Epithelial cell of proximal tubule (primary cell): ENCODE measurements around the gene TFDP3. TPM values are rescaled to one million over a fixed set of nuclear protein-coding genes. Genes with fewer than 3 reads are reported as not detected.

ENCODE experiments used
- DNase-seq: peaks from one replicate; pipeline ENCODE4 v3.0.0-alpha.2; 2011; ENCODE audit warnings: low read depth
- H3K4me3 ChIP-seq: 2 replicates; pipeline ENCODE4 v1.5.1; 2011; ENCODE audit warnings: low read depth, mild to moderate bottlenecking, low read length
- CTCF ChIP-seq: conservative IDR thresholded peaks from 2 replicates; pipeline ENCODE4 v1.5.1; 2012; ENCODE audit warnings: low read depth, mild to moderate bottlenecking, low read length
- total RNA-seq: library from RNA; depleted of rRNA; stranded (reverse); fragments of >200 nt; gene quantifications from 2 replicates; pipeline ENCODE4 v1.2.3, GENCODE V29; 2015

The TFDP3 gene
- total RNA-seq, result not detected in 2 replicates

GRCh38 chrX:133218329-133218728 is at the start of gene TFDP3:
TSS of gene TFDP3 (minus strand) at chrX:133218354. CDS start at chrX:133218259, 95 bp downstream.
- DNase-seq, result no peak
- no peak for TF ChIP-seq CTCF
- no peak within 1 kb of the TSS for H3K4me3 ChIP-seq

GRCh38 chrX:133267621-133268020 is 49.5 kb upstream of the TFDP3 start:
- no peak for DNase-seq
- H3K4me3 ChIP-seq, result no peak overlapping the region
- TF ChIP-seq CTCF, result no peak

- TF ChIP-seq CTCF, result no peak
- DNase-seq, result no peak
Observed at GRCh38 chrX:133265331-133265730, 47.2 kb upstream of the TFDP3 start.

GRCh38 chrX:133258481-133258880 is 40.3 kb upstream of the TFDP3 start:
- no peak for TF ChIP-seq CTCF
- no peak overlapping the region for H3K4me3 ChIP-seq
- no peak for DNase-seq

More at GRCh38 chrX:133265331-133265730, 47.2 kb upstream of the TFDP3 start:
- no peak overlapping the region for H3K4me3 ChIP-seq

- TF ChIP-seq CTCF, result no peak
- no peak for DNase-seq
- no peak overlapping the region for H3K4me3 ChIP-seq
Observed at GRCh38 chrX:133254666-133255065, 36.5 kb upstream of the TFDP3 start.

- no peak for TF ChIP-seq CTCF
- DNase-seq, result no peak
- H3K4me3 ChIP-seq, result no peak overlapping the region
Observed at GRCh38 chrX:133251204-133251603, 33.0 kb upstream of the TFDP3 start.
